ENCODE results near the gene DHX9.

DHX9 gene

GRCh38 chr1:182909578-182909977 lies 70.4 kb downstream of the DHX9 start:
- H2BK12ac ChIP-seq (ENCODE audit: low read length) = no peak overlapping the region
- no peaks in the 10 kb centered on the region for H3K79me1 ChIP-seq (ENCODE audit: low read length)
- H3K79me2 ChIP-seq (ENCODE audit: control insufficient read depth, insufficient read depth, low read length, poor library complexity) = no peaks in the 10 kb centered on the region
- H2BK120ac ChIP-seq (ENCODE audit: insufficient read depth, low read length, poor library complexity) = no peak overlapping the region
- no peak overlapping the region for H3K14ac ChIP-seq (ENCODE audit: low read length)
- WGBS (ENCODE audit: extremely low coverage, insufficient coverage, insufficient read length) = no CpG with 5 or more reads among the region's 4 CpGs
- no peaks in the 10 kb centered on the region for H3K27me3 ChIP-seq (ENCODE audit: insufficient read depth, low read length)
- no peak overlapping the region for H4K8ac ChIP-seq (ENCODE audit: low read depth, low read length)
- no peak overlapping the region for H2BK5ac ChIP-seq (ENCODE audit: low read depth, low read length, poor library complexity)
- no peak overlapping the region for H4K91ac ChIP-seq (ENCODE audit: low read depth, low read length)
- H2AFZ ChIP-seq (ENCODE audit: insufficient read depth, low read length, poor library complexity) = no peak overlapping the region
- no peak overlapping the region for H3K27ac ChIP-seq (ENCODE audit: low read depth, low read length)
- H3K4me1 ChIP-seq (ENCODE audit: control insufficient read depth in 1 of 2, insufficient read depth in 2 of 2, low read length in 2 of 2) = no peaks in the 10 kb centered on the region
- H3K23ac ChIP-seq (ENCODE audit: low read length) = no peak overlapping the region
- no peaks in the 10 kb centered on the region for H3K9me3 ChIP-seq (ENCODE audit: insufficient read depth, low read depth, low read length)
- H3K18ac ChIP-seq (ENCODE audit: low read length) = no peak overlapping the region
- no peak overlapping the region for H2AK5ac ChIP-seq (ENCODE audit: low read length)
- H3K36me3 ChIP-seq (ENCODE audit: control insufficient read depth in 1 of 2, insufficient read depth in 2 of 2, low read length in 2 of 2) = no peaks in the 10 kb centered on the region
- no peak overlapping the region for H3K4me2 ChIP-seq (ENCODE audit: low read length)
- no peak overlapping the region for H4K12ac ChIP-seq (ENCODE audit: low read depth, low read length)
- DNase-seq = no peak
- H3K4me3 ChIP-seq (ENCODE audit: low read depth, low read length) = no peak overlapping the region
- no peak overlapping the region for H3K9ac ChIP-seq (ENCODE audit: low read length)
- no peak overlapping the region for H3K4ac ChIP-seq (ENCODE audit: low read depth, low read length)

- Histone ChIP-seq H3K9ac (ENCODE audit: low read length) (no peak overlapping the region), H3K18ac (ENCODE audit: low read length) (no peak overlapping the region), H4K12ac (ENCODE audit: low read depth, low read length) (no peak overlapping the region), H2BK12ac (ENCODE audit: low read length) (no peak overlapping the region), H3K79me1 (ENCODE audit: low read length) (no peaks in the 10 kb centered on the region), H2BK120ac (ENCODE audit: insufficient read depth, low read length, poor library complexity) (no peak overlapping the region), H3K4me3 (ENCODE audit: low read depth, low read length) (no peak overlapping the region), H3K4me2 (ENCODE audit: low read length) (no peak overlapping the region), H3K4ac (ENCODE audit: low read depth, low read length) (no peak overlapping the region), H4K8ac (ENCODE audit: low read depth, low read length) (no peak overlapping the region), H3K23ac (ENCODE audit: low read length) (no peak overlapping the region), H3K36me3 (ENCODE audit: control insufficient read depth in 1 of 2, insufficient read depth in 2 of 2, low read length in 2 of 2) (no peaks in the 10 kb centered on the region), H3K79me2 (ENCODE audit: control insufficient read depth, insufficient read depth, low read length, poor library complexity) (no peaks in the 10 kb centered on the region), H3K27ac (ENCODE audit: low read depth, low read length) (no peak overlapping the region), H3K14ac (ENCODE audit: low read length) (no peak overlapping the region), H4K91ac (ENCODE audit: low read depth, low read length) (no peak overlapping the region), H2AFZ (ENCODE audit: insufficient read depth, low read length, poor library complexity) (no peak overlapping the region), H2AK5ac (ENCODE audit: low read length) (no peak overlapping the region), H2BK5ac (ENCODE audit: low read depth, low read length, poor library complexity) (no peak overlapping the region), H3K9me3 (ENCODE audit: insufficient read depth, low read depth, low read length) (no peaks in the 10 kb centered on the region), H3K4me1 (ENCODE audit: control insufficient read depth in 1 of 2, insufficient read depth in 2 of 2, low read length in 2 of 2) (no peaks in the 10 kb centered on the region), H3K27me3 (ENCODE audit: insufficient read depth, low read length) (no peaks in the 10 kb centered on the region)
- DNase-seq = peak; percentile 4 to 41
- no CpG with 5 or more reads among the region's 1 CpG for WGBS (ENCODE audit: extremely low coverage, insufficient coverage, insufficient read length)
These were observed 71.0 kb downstream of the DHX9 start for GRCh38 chr1:182910143-182910542.

- Histone ChIP-seq H3K27ac (ENCODE audit: low read depth, low read length) (no peak overlapping the region), H4K8ac (ENCODE audit: low read depth, low read length) (no peak overlapping the region), H3K79me2 (ENCODE audit: control insufficient read depth, insufficient read depth, low read length, poor library complexity) (no peaks in the 10 kb centered on the region), H2AFZ (ENCODE audit: insufficient read depth, low read length, poor library complexity) (no peak overlapping the region), H3K4me1 (ENCODE audit: control insufficient read depth in 1 of 2, insufficient read depth in 2 of 2, low read length in 2 of 2) (no peaks in the 10 kb centered on the region), H2BK12ac (ENCODE audit: low read length) (no peak overlapping the region), H2BK5ac (ENCODE audit: low read depth, low read length, poor library complexity) (no peak overlapping the region), H3K9me3 (ENCODE audit: insufficient read depth, low read depth, low read length) (no peaks in the 10 kb centered on the region), H3K4me3 (ENCODE audit: low read depth, low read length) (no peak overlapping the region), H3K36me3 (ENCODE audit: control insufficient read depth in 1 of 2, insufficient read depth in 2 of 2, low read length in 2 of 2) (no peaks in the 10 kb centered on the region), H3K4ac (ENCODE audit: low read depth, low read length) (no peak overlapping the region), H3K18ac (ENCODE audit: low read length) (no peak overlapping the region), H4K12ac (ENCODE audit: low read depth, low read length) (no peak overlapping the region), H3K23ac (ENCODE audit: low read length) (no peak overlapping the region), H3K14ac (ENCODE audit: low read length) (no peak overlapping the region), H3K4me2 (ENCODE audit: low read length) (no peak overlapping the region), H4K91ac (ENCODE audit: low read depth, low read length) (no peak overlapping the region), H3K27me3 (ENCODE audit: insufficient read depth, low read length) (no peaks in the 10 kb centered on the region), H3K9ac (ENCODE audit: low read length) (no peak overlapping the region), H2AK5ac (ENCODE audit: low read length) (no peak overlapping the region), H2BK120ac (ENCODE audit: insufficient read depth, low read length, poor library complexity) (no peak overlapping the region), H3K79me1 (ENCODE audit: low read length) (no peaks in the 10 kb centered on the region)
- WGBS (ENCODE audit: extremely low coverage, insufficient coverage, insufficient read length) = no CpG with 5 or more reads among the region's 3 CpGs
- DNase-seq = no peak
These were observed 74.3 kb downstream of the DHX9 start for GRCh38 chr1:182913401-182913800.

GRCh38 chr1:182917378-182917777 lies 78.2 kb downstream of the DHX9 start:
- H3K4ac ChIP-seq (ENCODE audit: low read depth, low read length) = no peak overlapping the region
- H3K23ac ChIP-seq (ENCODE audit: low read length) = no peak overlapping the region
- no peaks in the 10 kb centered on the region for H3K9me3 ChIP-seq (ENCODE audit: insufficient read depth, low read depth, low read length)
- no peak overlapping the region for H2BK5ac ChIP-seq (ENCODE audit: low read depth, low read length, poor library complexity)
- no peak overlapping the region for H3K4me3 ChIP-seq (ENCODE audit: low read depth, low read length)
- no peak overlapping the region for H2BK120ac ChIP-seq (ENCODE audit: insufficient read depth, low read length, poor library complexity)
- H3K27ac ChIP-seq (ENCODE audit: low read depth, low read length) = no peak overlapping the region
- H4K12ac ChIP-seq (ENCODE audit: low read depth, low read length) = no peak overlapping the region
- H3K79me2 ChIP-seq (ENCODE audit: control insufficient read depth, insufficient read depth, low read length, poor library complexity) = no peaks in the 10 kb centered on the region
- H2AK5ac ChIP-seq (ENCODE audit: low read length) = no peak overlapping the region
- H3K14ac ChIP-seq (ENCODE audit: low read length) = no peak overlapping the region
- no peak overlapping the region for H4K91ac ChIP-seq (ENCODE audit: low read depth, low read length)
- DNase-seq = no peak
- no peak overlapping the region for H3K18ac ChIP-seq (ENCODE audit: low read length)
- no CpG with 5 or more reads among the region's 3 CpGs for WGBS (ENCODE audit: extremely low coverage, insufficient coverage, insufficient read length)
- no peak overlapping the region for H2AFZ ChIP-seq (ENCODE audit: insufficient read depth, low read length, poor library complexity)
- H4K8ac ChIP-seq (ENCODE audit: low read depth, low read length) = no peak overlapping the region
- no peaks in the 10 kb centered on the region for H3K4me1 ChIP-seq (ENCODE audit: control insufficient read depth in 1 of 2, insufficient read depth in 2 of 2, low read length in 2 of 2)
- no peaks in the 10 kb centered on the region for H3K36me3 ChIP-seq (ENCODE audit: control insufficient read depth in 1 of 2, insufficient read depth in 2 of 2, low read length in 2 of 2)
- no peak overlapping the region for H3K4me2 ChIP-seq (ENCODE audit: low read length)
- H3K79me1 ChIP-seq (ENCODE audit: low read length) = no peaks in the 10 kb centered on the region
- no peak overlapping the region for H3K9ac ChIP-seq (ENCODE audit: low read length)
- H2BK12ac ChIP-seq (ENCODE audit: low read length) = no peak overlapping the region
- H3K27me3 ChIP-seq (ENCODE audit: insufficient read depth, low read length) = no peaks in the 10 kb centered on the region
